ENCODE data around the gene STUB1.

GRCh38 chr16:661184-661821, 18.9 kb upstream of the STUB1 start:
- no peak for TF ChIP-seq FOXM1 (IDR thresholded peaks at IDR 0.05; ENCODE audit: borderline replicate concordance)
- TF ChIP-seq BHLHE40 (IDR thresholded peaks at IDR 0.05; ENCODE audit: borderline replicate concordance) = no peak
- no peak for TF ChIP-seq ZNF384 (IDR thresholded peaks at IDR 0.05)
- TF ChIP-seq SP1 (IDR thresholded peaks at IDR 0.05) = no peak
- TF ChIP-seq ARNT (IDR thresholded peaks at IDR 0.05) = no peak
- TF ChIP-seq SUZ12 (IDR thresholded peaks at IDR 0.05) = no peak
- no peak for TF ChIP-seq PKNOX1 (IDR thresholded peaks at IDR 0.05)
- TF ChIP-seq TARDBP (IDR thresholded peaks at IDR 0.05) = no peak

All from HEK293T (cell line).